Ovary (tissue), 3 donors: Measurements from ENCODE around the gene DUS3L.

ENCODE experiments used
- EP300 ChIP-seq: sonication (generic); formaldehyde crosslinking; IDR thresholded peaks from one replicate; pipeline ENCODE4 v1.6.1; 2017; ENCODE audit warnings: antibody characterized with exemption
- POLR2A ChIP-seq: fragments of 450-650 bp; IDR thresholded peaks from one replicate; pipeline ENCODE4 v1.6.1; 2017; ENCODE audit warnings: antibody characterized with exemption, mild to moderate bottlenecking, moderate library complexity
- TF ChIP-seq, protein P1 (sequence below), 3 donors: fragments of 450-650 bp in 2 of 3; fragments of 200-600 bp in 1 of 3; IDR thresholded peaks; one replicate each; pipeline versions ENCODE4 v1.5.1 to v1.8.0; 2016 to 2022; ENCODE audit warnings: antibody characterized with exemption in 3 of 3, mild to moderate bottlenecking in 1 of 3
- donor health status: DM: no; HTN: no; CAD: no.

DNA sequence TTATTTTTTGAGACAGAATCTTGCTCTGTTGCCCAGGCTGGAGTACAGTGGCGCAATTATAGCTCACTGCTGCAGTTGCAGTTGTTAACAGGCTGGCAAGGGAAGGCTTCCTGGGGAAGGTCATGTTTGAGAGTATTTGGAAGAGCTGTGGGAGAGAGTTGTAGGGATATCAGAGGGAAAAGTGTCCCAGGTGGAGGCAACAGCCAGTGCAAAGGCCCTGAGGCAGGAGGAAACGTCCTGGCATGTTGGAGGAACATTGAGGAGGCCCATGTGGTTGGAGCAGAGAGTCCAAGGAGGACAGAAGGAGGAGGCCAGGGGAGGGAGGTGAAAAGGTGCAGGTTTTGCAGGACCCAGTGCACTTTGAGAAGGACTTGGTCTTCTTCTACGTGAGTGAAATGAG lies 2.2 kb upstream of the DUS3L start:
- TF ChIP-seq, protein P1, sequence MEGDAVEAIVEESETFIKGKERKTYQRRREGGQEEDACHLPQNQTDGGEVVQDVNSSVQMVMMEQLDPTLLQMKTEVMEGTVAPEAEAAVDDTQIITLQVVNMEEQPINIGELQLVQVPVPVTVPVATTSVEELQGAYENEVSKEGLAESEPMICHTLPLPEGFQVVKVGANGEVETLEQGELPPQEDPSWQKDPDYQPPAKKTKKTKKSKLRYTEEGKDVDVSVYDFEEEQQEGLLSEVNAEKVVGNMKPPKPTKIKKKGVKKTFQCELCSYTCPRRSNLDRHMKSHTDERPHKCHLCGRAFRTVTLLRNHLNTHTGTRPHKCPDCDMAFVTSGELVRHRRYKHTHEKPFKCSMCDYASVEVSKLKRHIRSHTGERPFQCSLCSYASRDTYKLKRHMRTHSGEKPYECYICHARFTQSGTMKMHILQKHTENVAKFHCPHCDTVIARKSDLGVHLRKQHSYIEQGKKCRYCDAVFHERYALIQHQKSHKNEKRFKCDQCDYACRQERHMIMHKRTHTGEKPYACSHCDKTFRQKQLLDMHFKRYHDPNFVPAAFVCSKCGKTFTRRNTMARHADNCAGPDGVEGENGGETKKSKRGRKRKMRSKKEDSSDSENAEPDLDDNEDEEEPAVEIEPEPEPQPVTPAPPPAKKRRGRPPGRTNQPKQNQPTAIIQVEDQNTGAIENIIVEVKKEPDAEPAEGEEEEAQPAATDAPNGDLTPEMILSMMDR (IDR thresholded peaks at IDR 0.05): no peak
- no peak for TF ChIP-seq POLR2A
- TF ChIP-seq EP300: no peak
